Measurements from ENCODE around the gene BEGAIN. TPM values are rescaled to one million over a fixed set of nuclear protein-coding genes. Genes with fewer than 3 reads are reported as not detected.

The BEGAIN gene
- total RNA-seq, 1 experiment from 2014 or later = not detected

- Histone ChIP-seq H3K4me2 (no peak overlapping the region), H3K27ac (no peak overlapping the region), H3K36me3 (ENCODE audit: low read depth) (no peaks in the 10 kb centered on the region), H2AFZ (no peak overlapping the region), H3K27me3 (ENCODE audit: insufficient read depth, low read depth) (no peaks in the 10 kb centered on the region), H3K9me3 (ENCODE audit: insufficient read depth, low read depth) (no peaks in the 10 kb centered on the region), H3K4me1 (replicated peaks; ENCODE audit: insufficient read depth) (no peaks in the 10 kb centered on the region), H3K9me2 (ENCODE audit: insufficient read depth) (no peaks in the 10 kb centered on the region), H3K4me3 (no peak overlapping the region), H3K79me2 (ENCODE audit: low read depth) (no peaks in the 10 kb centered on the region), H3F3A (ENCODE audit: insufficient read depth, low read depth) (no peaks in the 10 kb centered on the region), H4K20me1 (ENCODE audit: insufficient read depth) (no peaks in the 10 kb centered on the region)
- ChIA-PET CTCF (no interaction called here), POLR2A (ENCODE audit: unreplicated experiment) (no interaction called here)
- intact Hi-C loops (cut with micrococcal nuclease; ENCODE audit: unreplicated experiment) = no loop called here
- TF ChIP-seq EZH2 (IDR thresholded peaks at IDR 0.05; ENCODE audit: low read depth) (no peak), CTCF (conservative IDR thresholded peaks at IDR 0.05) (no peak)
- no TSS peak for BruUV-seq (replicated peaks)
- DNase-seq = no peak
Measured at GRCh38 chr14:100577321-100577985, 9.8 kb downstream of the BEGAIN start.

- intact Hi-C loops (cut with micrococcal nuclease; ENCODE audit: unreplicated experiment) = no loop called here
- Histone ChIP-seq H3K27ac (no peak overlapping the region), H4K20me1 (ENCODE audit: insufficient read depth) (no peaks in the 10 kb centered on the region), H3K27me3 (ENCODE audit: insufficient read depth, low read depth) (no peaks in the 10 kb centered on the region), H3K4me1 (replicated peaks; ENCODE audit: insufficient read depth) (no peaks in the 10 kb centered on the region), H3K9me2 (ENCODE audit: insufficient read depth) (no peaks in the 10 kb centered on the region), H3K4me3 (no peak overlapping the region), H3K9me3 (ENCODE audit: insufficient read depth, low read depth) (no peaks in the 10 kb centered on the region), H3F3A (ENCODE audit: insufficient read depth, low read depth) (no peaks in the 10 kb centered on the region), H3K79me2 (ENCODE audit: low read depth) (no peaks in the 10 kb centered on the region), H2AFZ (no peak overlapping the region), H3K4me2 (no peak overlapping the region), H3K36me3 (ENCODE audit: low read depth) (no peaks in the 10 kb centered on the region)
- no peak for DNase-seq
- ChIA-PET POLR2A (ENCODE audit: unreplicated experiment) (no interaction called here), CTCF (no interaction called here)
- no TSS peak for BruUV-seq (replicated peaks)
- no peak for TF ChIP-seq EZH2 (IDR thresholded peaks at IDR 0.05; ENCODE audit: low read depth)
Measured at GRCh38 chr14:100576091-100577085, 10.8 kb downstream of the BEGAIN start.

- no peak overlapping the region for H3K4me2 ChIP-seq
- no peak overlapping the region for H2AFZ ChIP-seq
- H3K9me3 ChIP-seq (ENCODE audit: insufficient read depth, low read depth) = no peaks in the 10 kb centered on the region
- H3K4me3 ChIP-seq = no peak overlapping the region
- no peaks in the 10 kb centered on the region for H3K27me3 ChIP-seq (ENCODE audit: insufficient read depth, low read depth)
- H3F3A ChIP-seq (ENCODE audit: insufficient read depth, low read depth) = no peaks in the 10 kb centered on the region
- no peak for DNase-seq
- ChIA-PET POLR2A (ENCODE audit: unreplicated experiment) (no interaction called here), CTCF (no interaction called here)
- H4K20me1 ChIP-seq (ENCODE audit: insufficient read depth) = no peaks in the 10 kb centered on the region
- H3K79me2 ChIP-seq (ENCODE audit: low read depth) = no peaks in the 10 kb centered on the region
- H3K4me1 ChIP-seq (replicated peaks; ENCODE audit: insufficient read depth) = no peaks in the 10 kb centered on the region
- no TSS peak for BruUV-seq (replicated peaks)
- no peaks in the 10 kb centered on the region for H3K9me2 ChIP-seq (ENCODE audit: insufficient read depth)
- intact Hi-C loops (cut with micrococcal nuclease; ENCODE audit: unreplicated experiment) = no loop called here
- no peak overlapping the region for H3K27ac ChIP-seq
- H3K36me3 ChIP-seq (ENCODE audit: low read depth) = no peaks in the 10 kb centered on the region
- TF ChIP-seq CTCF (conservative IDR thresholded peaks at IDR 0.05) (no peak), EZH2 (IDR thresholded peaks at IDR 0.05; ENCODE audit: low read depth) (no peak)
Measured at GRCh38 chr14:100575266-100575995, 11.8 kb downstream of the BEGAIN start.
